SU-DHL-6 (cell line): ENCODE data around the gene ACSL6.

ENCODE experiments used
- CTCF ChIP-seq: fragments of 200-600 bp; sonication (generic); IDR thresholded peaks from one replicate; pipeline ENCODE4 v1.5.1; 2017; ENCODE audit warnings: antibody characterized with exemption, mild to moderate bottlenecking, low read length, moderate library complexity; ENCODE audit not compliant: insufficient read depth, poor library complexity, severe bottlenecking
- EZH2phosphoT487 ChIP-seq: fragments of 200-600 bp; sonication (generic), shearing (Covaris generic); conservative IDR thresholded peaks from 2 replicates; pipeline ENCODE4 v1.6.1; 2018; ENCODE audit warnings: mild to moderate bottlenecking, antibody characterized with exemption, low read length, moderate library complexity, mixed read lengths

- TF ChIP-seq CTCF: no peak
- TF ChIP-seq EZH2phosphoT487: no peak
Measured at GRCh38 chr5:131994533-131995226, 16.8 kb downstream of the ACSL6 start.
